Left lung (tissue), 10 donors: Measurements from ENCODE around the gene CISH. TPM values are rescaled to one million over a fixed set of nuclear protein-coding genes. Genes with fewer than 3 reads are reported as not detected.

Experiments
- ATAC-seq: fragments of 200-7000 bp; cut with Tn5 transposase; one replicate; pipeline ENCODE4 v1.9.1; 2020; ENCODE audit warnings: moderate library complexity
- DNase-seq, 4 donors: peaks; one replicate each; pipeline ENCODE4 v3.0.0-alpha.2; 2013 to 2020
- H3K27ac ChIP-seq, 2 donors: fragments of 200-600 bp; sonication (generic) in 1 of 2; one replicate each; pipeline versions ENCODE4 v1.5.0 to v1.8.0; 2020 to 2021
- H3K27me3 ChIP-seq, 2 donors: fragments of 200-600 bp; sonication (generic) in 1 of 2; one replicate each; pipeline versions ENCODE4 v1.5.0 to v1.8.0; 2020 to 2021
- H3K36me3 ChIP-seq, 2 donors: fragments of 200-600 bp; sonication (generic) in 1 of 2; one replicate each; pipeline versions ENCODE4 v1.5.0 to v1.8.0; 2020 to 2021
- H3K4me1 ChIP-seq, 2 donors: fragments of 200-600 bp; one replicate each; pipeline ENCODE4 v1.8.0; 2021
- H3K4me3 ChIP-seq, 2 donors: fragments of 200-600 bp; sonication (generic) in 1 of 2; one replicate each; pipeline versions ENCODE4 v1.5.0 to v1.8.0; 2020 to 2021; ENCODE audit warnings: mild to moderate bottlenecking in 1 of 2
- H3K9me3 ChIP-seq, 2 donors: fragments of 200-600 bp; sonication (generic) in 1 of 2; one replicate each; pipeline versions ENCODE4 v1.5.0 to v1.8.0; 2020 to 2021
- intact Hi-C, 2 donors: fragments of 100-400 bp; cut with DNase I; formaldehyde crosslinking; loops; one replicate each; pipeline versions ENCODE4 v1.11.2 to v1.14.2; 2022
- polyA plus RNA-seq, 6 donors: library from polyadenylated mRNA; unstranded; fragments of 120-200 nt; gene quantifications; one replicate each; pipeline ENCODE4 v1.2.1, GENCODE V29; 2013; ENCODE audit not compliant: insufficient read length in 6 of 6
- total RNA-seq, 2 donors: library from RNA; stranded (reverse); fragmentation: NEBNext Ultra II Directional; extraction: Animal tissue kit (Norgen Biotek cat#: 25700); gene quantifications; one replicate each; pipeline ENCODE4 v1.2.1, GENCODE V29; 2021
- TF ChIP-seq, protein P1 (sequence below), 2 donors: fragments of 200-600 bp; sonication (generic) in 1 of 2; IDR thresholded peaks; one replicate each; pipeline versions ENCODE4 v1.5.0 to v1.8.0; 2021; ENCODE audit warnings: antibody characterized with exemption in 2 of 2
- donor health status: DM: no; HTN: yes; CAD: no.
- donor health status: DM: no; HTN: no; CAD: no.

The CISH gene
- total and polyA plus RNA-seq, 8 donors = 20.2 to 55.2 (median 26.5) TPM

DNA sequence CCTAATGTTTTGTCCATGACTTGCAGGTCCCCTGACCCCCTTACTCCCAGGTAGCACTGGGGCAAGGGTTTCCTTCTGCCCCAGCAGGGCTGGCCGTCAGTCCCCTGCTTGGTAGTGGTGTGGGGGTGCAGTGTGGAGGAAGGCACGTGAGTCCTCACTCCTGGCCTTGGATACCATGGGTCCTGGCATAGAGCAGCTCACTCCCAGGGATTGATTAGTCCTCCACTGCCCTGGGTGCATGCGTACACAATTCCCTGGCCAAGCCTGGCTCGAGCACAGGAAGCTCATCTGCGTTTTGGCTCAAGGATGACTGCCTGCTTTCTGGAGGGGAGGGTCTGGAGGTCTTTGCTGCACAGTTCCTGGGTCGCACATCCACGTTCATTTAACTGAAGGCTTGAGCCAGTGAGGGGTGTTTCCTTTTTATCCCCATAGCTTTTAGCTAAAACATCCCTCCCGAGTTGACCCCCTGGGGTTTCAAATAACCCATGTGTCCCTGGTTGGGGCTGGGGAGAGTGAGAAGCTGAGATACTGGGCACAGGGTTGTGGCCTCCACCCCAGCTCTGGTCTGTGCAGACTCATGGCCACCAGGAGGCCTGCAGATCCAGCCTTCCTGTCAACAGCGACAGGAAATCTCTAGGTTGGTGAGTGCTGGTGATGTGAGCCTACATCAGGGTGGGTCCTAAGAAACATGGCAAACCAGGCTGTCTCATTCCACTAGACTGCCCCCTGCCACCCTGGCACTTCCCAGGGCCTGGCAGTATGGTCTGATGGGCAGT lies 30.7 kb downstream of the CISH start:
- H3K27me3 ChIP-seq = no peaks in the 10 kb centered on the region
- intact Hi-C loops = no loop called here
- H3K36me3 ChIP-seq = peaks cover 0 to 60% of the 10 kb centered on the region in 2 donors
- H3K27ac ChIP-seq = no peak overlapping the region
- DNase-seq (no peak), ATAC-seq (no peak)
- TF ChIP-seq, protein P1, sequence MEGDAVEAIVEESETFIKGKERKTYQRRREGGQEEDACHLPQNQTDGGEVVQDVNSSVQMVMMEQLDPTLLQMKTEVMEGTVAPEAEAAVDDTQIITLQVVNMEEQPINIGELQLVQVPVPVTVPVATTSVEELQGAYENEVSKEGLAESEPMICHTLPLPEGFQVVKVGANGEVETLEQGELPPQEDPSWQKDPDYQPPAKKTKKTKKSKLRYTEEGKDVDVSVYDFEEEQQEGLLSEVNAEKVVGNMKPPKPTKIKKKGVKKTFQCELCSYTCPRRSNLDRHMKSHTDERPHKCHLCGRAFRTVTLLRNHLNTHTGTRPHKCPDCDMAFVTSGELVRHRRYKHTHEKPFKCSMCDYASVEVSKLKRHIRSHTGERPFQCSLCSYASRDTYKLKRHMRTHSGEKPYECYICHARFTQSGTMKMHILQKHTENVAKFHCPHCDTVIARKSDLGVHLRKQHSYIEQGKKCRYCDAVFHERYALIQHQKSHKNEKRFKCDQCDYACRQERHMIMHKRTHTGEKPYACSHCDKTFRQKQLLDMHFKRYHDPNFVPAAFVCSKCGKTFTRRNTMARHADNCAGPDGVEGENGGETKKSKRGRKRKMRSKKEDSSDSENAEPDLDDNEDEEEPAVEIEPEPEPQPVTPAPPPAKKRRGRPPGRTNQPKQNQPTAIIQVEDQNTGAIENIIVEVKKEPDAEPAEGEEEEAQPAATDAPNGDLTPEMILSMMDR (IDR thresholded peaks at IDR 0.05) = no peak
- no peak overlapping the region for H3K4me3 ChIP-seq
- H3K9me3 ChIP-seq = no peaks in the 10 kb centered on the region
- peaks cover 4 to 41% of the 10 kb centered on the region in 2 donors for H3K4me1 ChIP-seq

GRCh38 chr3:50577348-50577747 lies 34.2 kb downstream of the CISH start:
- Histone ChIP-seq H3K27ac (no peak overlapping the region), H3K4me1 (peaks cover under 1 to 45% of the 10 kb centered on the region in 2 donors), H3K9me3 (no peaks in the 10 kb centered on the region), H3K36me3 (peaks cover 0 to 60% of the 10 kb centered on the region in 2 donors), H3K4me3 (no peak overlapping the region), H3K27me3 (no peaks in the 10 kb centered on the region)
- TF ChIP-seq, protein P1 (IDR thresholded peaks at IDR 0.05) = no peak
- DNase-seq (no peak), ATAC-seq (no peak)
- intact Hi-C loops = no loop called here

- H3K36me3 ChIP-seq = peaks cover 0 to 46% of the 10 kb centered on the region in 2 donors
- intact Hi-C loops = no loop called here
- ATAC-seq (no peak), DNase-seq (no peak)
- H3K4me3 ChIP-seq = no peak overlapping the region
- no peak overlapping the region for H3K27ac ChIP-seq
- H3K4me1 ChIP-seq = peaks cover 2 to 49% of the 10 kb centered on the region in 2 donors
- TF ChIP-seq, protein P1 (IDR thresholded peaks at IDR 0.05) = no peak
- H3K27me3 ChIP-seq = no peaks in the 10 kb centered on the region
- H3K9me3 ChIP-seq = no peaks in the 10 kb centered on the region
Observed at GRCh38 chr3:50575372-50575771, 36.2 kb downstream of the CISH start.

DNA sequence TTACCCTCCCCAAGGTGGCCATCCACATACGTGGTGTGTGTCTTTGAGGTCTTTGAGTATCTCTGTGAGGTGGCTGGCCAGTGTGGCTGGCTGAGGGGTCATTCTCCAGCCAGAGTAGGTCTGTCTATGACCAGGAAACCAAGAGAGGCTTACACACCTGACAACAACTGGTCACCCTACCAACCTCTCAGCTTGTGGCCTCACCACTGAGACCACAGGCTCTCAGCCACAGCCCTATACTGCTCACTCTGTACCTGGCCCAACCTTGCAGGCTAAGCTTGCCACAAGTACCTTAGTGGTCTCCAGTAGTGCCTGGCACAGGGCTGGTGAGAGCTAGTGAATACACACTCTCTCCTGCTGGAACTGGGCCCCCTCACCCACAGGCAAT lies 37.1 kb downstream of the CISH start:
- DNase-seq = no peak
- peaks cover 7 to 57% of the 10 kb centered on the region in 2 donors for H3K4me1 ChIP-seq
- no peaks in the 10 kb centered on the region for H3K9me3 ChIP-seq
- no peak for ATAC-seq
- peaks cover 0 to 37% of the 10 kb centered on the region in 2 donors for H3K36me3 ChIP-seq
- intact Hi-C loops = no loop called here
- no peak overlapping the region for H3K4me3 ChIP-seq
- TF ChIP-seq, protein P1 (IDR thresholded peaks at IDR 0.05) = no peak
- H3K27ac ChIP-seq = peak overlapping the region; percentile 13 to 61
- H3K27me3 ChIP-seq = no peaks in the 10 kb centered on the region

- TF ChIP-seq, protein P1 (IDR thresholded peaks at IDR 0.05) = no peak
- H3K36me3 ChIP-seq = peaks cover 0 to 30% of the 10 kb centered on the region in 2 donors
Observed at GRCh38 chr3:50573566-50574443, 37.8 kb downstream of the CISH start.

More at GRCh38 chr3:50573566-50574443, 37.8 kb downstream of the CISH start:
- no peaks in the 10 kb centered on the region for H3K27me3 ChIP-seq
- no peaks in the 10 kb centered on the region for H3K9me3 ChIP-seq
- DNase-seq (no peak), ATAC-seq (peak; percentile 20)
- H3K4me1 ChIP-seq = peaks cover 7 to 58% of the 10 kb centered on the region in 2 donors
- intact Hi-C loops = loop anchor here in 1 of 2 donors (2.0 kb wide), 1 partner anchor 41 kb away; no protein-coding TSS in a partner anchor
- peak overlapping the region; percentile 13 to 61 for H3K27ac ChIP-seq
- H3K4me3 ChIP-seq = no peak overlapping the region
